Endothelial cell of umbilical vein (primary cell): Measurements from ENCODE around the gene R3HDM1.

Source experiments
- CTCF ChIP-seq, 2 donors: IDR thresholded peaks; 1 replicate in 1 of 2; 2 replicates in 1 of 2; pipeline ENCODE4 v1.5.1; 2011; ENCODE audit warnings: low read length in 2 of 2, mild to moderate bottlenecking in 2 of 2, moderate library complexity in 2 of 2, control low read depth in 1 of 2, inconsistent platforms in 1 of 2, low read depth in 1 of 2; ENCODE audit not compliant: insufficient read depth in 1 of 2; ENCODE audit errors: extremely low read depth in 1 of 2
- EZH2 ChIP-seq: IDR thresholded peaks from 2 replicates; pipeline ENCODE4 v1.6.1; 2012; ENCODE audit warnings: borderline replicate concordance, low read depth, mild to moderate bottlenecking, moderate library complexity, low read length, inconsistent platforms; ENCODE audit not compliant: severe bottlenecking
- GATA2 ChIP-seq: IDR thresholded peaks from 2 replicates; pipeline ENCODE4 v1.7.0; 2011; ENCODE audit warnings: low read depth, mild to moderate bottlenecking, moderate library complexity, mixed read lengths, low read length; ENCODE audit not compliant: insufficient read length, insufficient read depth
- JUN ChIP-seq: IDR thresholded peaks from 2 replicates; pipeline ENCODE4 v1.6.1; 2011; ENCODE audit warnings: borderline replicate concordance, low read depth; ENCODE audit not compliant: insufficient read length, insufficient read depth
- MYC ChIP-seq: IDR thresholded peaks from one replicate; pipeline ENCODE4 v1.6.1; 2011; ENCODE audit warnings: mild to moderate bottlenecking, low read depth, low read length
- POLR2A ChIP-seq: IDR thresholded peaks from 2 replicates; pipeline ENCODE4 v1.6.1; 2012; ENCODE audit warnings: low read depth, mild to moderate bottlenecking, control low read depth, low read length
- POLR2AphosphoS5 ChIP-seq: IDR thresholded peaks from 2 replicates; pipeline ENCODE4 v1.6.1; 2012; ENCODE audit warnings: low read depth, mild to moderate bottlenecking, control low read depth, low read length, moderate library complexity; ENCODE audit not compliant: insufficient read depth

- no peak for TF ChIP-seq CTCF (IDR thresholded peaks at IDR 0.05; ENCODE audit: extremely low read depth in 1 of 2, insufficient read depth in 1 of 2, low read depth in 1 of 2, low read length in 2 of 2)
- no peak for TF ChIP-seq JUN
- no peak for TF ChIP-seq POLR2AphosphoS5
- TF ChIP-seq EZH2 = no peak
- no peak for TF ChIP-seq POLR2A
- TF ChIP-seq GATA2 = no peak
- no peak for TF ChIP-seq MYC
These were observed 167.6 kb downstream of the R3HDM1 start for GRCh38 chr2:135698838-135699237.
